Activated B cell treated with CpG ODN at 0.5 μM for 24 hours (primary cell): ENCODE measurements around the gene MAOA. TPM values are rescaled to one million over a fixed set of nuclear protein-coding genes. Genes with fewer than 3 reads are reported as not detected.

ENCODE experiments used
- ATAC-seq: fragments of 200-7000 bp; cut with Tn5 transposase; one replicate; pipeline ENCODE4 v1.10.0; 2021; ENCODE audit warnings: low read depth, mild to moderate bottlenecking, moderate library complexity
- CTCF ChIA-PET: fragments of 350-600 bp; sonication (Branson Sonifier 250); formaldehyde crosslinking; loops from one replicate; lab custom pipeline; 2021; ENCODE audit warnings: antibody characterized with exemption; lab: Charles Lee
- POLR2A ChIA-PET: fragments of 350-600 bp; sonication (Branson Sonifier 250); formaldehyde crosslinking; loops from one replicate; lab custom pipeline; 2021; ENCODE audit warnings: antibody characterized with exemption; lab: Charles Lee
- DNase-seq: peaks from one replicate; pipeline ENCODE4 v3.0.0; 2022
- H3K27ac Mint-ChIP-seq: one replicate; pipeline ENCODE4 v1.8.0; 2020; ENCODE audit warnings: mixed read lengths
- H3K27me3 Mint-ChIP-seq: one replicate; pipeline ENCODE4 v1.8.0; 2021; ENCODE audit warnings: mixed read lengths
- H3K36me3 Mint-ChIP-seq: one replicate; pipeline ENCODE4 v1.8.0; 2021; ENCODE audit warnings: low read depth, mixed read lengths
- H3K4me1 Mint-ChIP-seq: one replicate; pipeline ENCODE4 v1.8.0; 2021; ENCODE audit warnings: mixed read lengths
- H3K4me3 Mint-ChIP-seq: one replicate; pipeline ENCODE4 v1.8.0; 2020; ENCODE audit warnings: mild to moderate bottlenecking, mixed read lengths
- H3K9me3 Mint-ChIP-seq: one replicate; pipeline ENCODE4 v1.8.0; 2020; ENCODE audit warnings: mixed read lengths
- intact Hi-C: fragments of 100-400 bp; cut with micrococcal nuclease; formaldehyde crosslinking; loops from one replicate; pipeline ENCODE4 v1.15.1; 2024
- total RNA-seq: library from RNA; stranded (reverse); gene quantifications from 2 replicates; pipeline ENCODE4 v1.2.3, GENCODE V29; 2022
- TF ChIP-seq, protein P1 (sequence below): fragments of 200-600 bp; IDR thresholded peaks from one replicate; pipeline ENCODE4 v1.8.0; 2022; ENCODE audit warnings: antibody characterized with exemption, mild to moderate bottlenecking

Gene MAOA
- total RNA-seq, 1 donor from 2014 or later, result 0.18 TPM

DNA sequence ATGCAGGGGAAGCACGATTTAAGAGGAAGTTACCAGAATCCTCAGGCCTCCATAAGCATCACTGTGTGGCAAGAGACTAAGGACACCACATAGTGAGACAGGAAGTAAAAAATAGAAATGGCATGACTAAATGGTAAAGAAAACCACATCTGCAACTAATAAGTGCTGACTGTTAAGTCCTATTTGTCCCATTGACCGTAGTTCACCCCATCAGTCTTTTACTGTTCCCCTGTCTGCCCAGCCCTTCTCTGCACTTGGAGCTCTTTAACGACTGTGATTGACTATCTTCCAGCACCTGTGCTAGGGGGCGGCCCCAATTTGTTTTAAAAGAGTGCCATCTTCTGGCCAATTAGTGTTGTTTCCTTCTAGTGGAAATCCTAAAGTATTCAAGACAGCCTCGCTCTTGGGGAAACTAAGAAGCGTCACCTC, 94.2 kb downstream of the MAOA start:
- no peak overlapping the region for H3K27ac Mint-ChIP-seq
- TF ChIP-seq, protein P1, sequence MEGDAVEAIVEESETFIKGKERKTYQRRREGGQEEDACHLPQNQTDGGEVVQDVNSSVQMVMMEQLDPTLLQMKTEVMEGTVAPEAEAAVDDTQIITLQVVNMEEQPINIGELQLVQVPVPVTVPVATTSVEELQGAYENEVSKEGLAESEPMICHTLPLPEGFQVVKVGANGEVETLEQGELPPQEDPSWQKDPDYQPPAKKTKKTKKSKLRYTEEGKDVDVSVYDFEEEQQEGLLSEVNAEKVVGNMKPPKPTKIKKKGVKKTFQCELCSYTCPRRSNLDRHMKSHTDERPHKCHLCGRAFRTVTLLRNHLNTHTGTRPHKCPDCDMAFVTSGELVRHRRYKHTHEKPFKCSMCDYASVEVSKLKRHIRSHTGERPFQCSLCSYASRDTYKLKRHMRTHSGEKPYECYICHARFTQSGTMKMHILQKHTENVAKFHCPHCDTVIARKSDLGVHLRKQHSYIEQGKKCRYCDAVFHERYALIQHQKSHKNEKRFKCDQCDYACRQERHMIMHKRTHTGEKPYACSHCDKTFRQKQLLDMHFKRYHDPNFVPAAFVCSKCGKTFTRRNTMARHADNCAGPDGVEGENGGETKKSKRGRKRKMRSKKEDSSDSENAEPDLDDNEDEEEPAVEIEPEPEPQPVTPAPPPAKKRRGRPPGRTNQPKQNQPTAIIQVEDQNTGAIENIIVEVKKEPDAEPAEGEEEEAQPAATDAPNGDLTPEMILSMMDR, result no peak
- POLR2A ChIA-PET, result no interaction called here
- ATAC-seq, result peak; percentile 74
- no peaks in the 10 kb centered on the region for H3K27me3 Mint-ChIP-seq
- intact Hi-C loops, result loop anchor here (1.0 to 2.0 kb wide), 4 partner anchors 191 to 1969 kb away; no protein-coding TSS in a partner anchor
- H3K36me3 Mint-ChIP-seq, result no peaks in the 10 kb centered on the region
- DNase-seq, result peak; percentile 12
- no peak overlapping the region for H3K4me3 Mint-ChIP-seq
- no peaks in the 10 kb centered on the region for H3K9me3 Mint-ChIP-seq
- peaks cover 3% of the 10 kb centered on the region for H3K4me1 Mint-ChIP-seq
- CTCF ChIA-PET, result interaction anchor here (0.7 to 1.5 kb wide), 5 partner anchors 187 to 1969 kb away, joined by 3 to 12 read pairs (median 5); no protein-coding TSS in a partner anchor

GRCh38 chrX:43753637-43754036, 97.5 kb downstream of the MAOA start:
- no peaks in the 10 kb centered on the region for H3K27me3 Mint-ChIP-seq
- ATAC-seq (no peak), DNase-seq (no peak)
- intact Hi-C loops, result no loop called here
- H3K4me3 Mint-ChIP-seq, result no peak overlapping the region
- H3K9me3 Mint-ChIP-seq, result no peaks in the 10 kb centered on the region
- H3K36me3 Mint-ChIP-seq, result no peaks in the 10 kb centered on the region
- peaks cover 3% of the 10 kb centered on the region for H3K4me1 Mint-ChIP-seq
- TF ChIP-seq, protein P1, result no peak
- ChIA-PET CTCF (no interaction called here), POLR2A (no interaction called here)
- no peak overlapping the region for H3K27ac Mint-ChIP-seq

GRCh38 chrX:43756076-43756475, 100.0 kb downstream of the MAOA start:
- intact Hi-C loops, result no loop called here
- H3K27me3 Mint-ChIP-seq, result no peaks in the 10 kb centered on the region
- ATAC-seq (no peak), DNase-seq (no peak)
- H3K4me3 Mint-ChIP-seq, result no peak overlapping the region
- H3K4me1 Mint-ChIP-seq, result no peaks in the 10 kb centered on the region
- no peaks in the 10 kb centered on the region for H3K9me3 Mint-ChIP-seq
- H3K27ac Mint-ChIP-seq, result no peak overlapping the region
- no peaks in the 10 kb centered on the region for H3K36me3 Mint-ChIP-seq
- TF ChIP-seq, protein P1, result no peak
- CTCF ChIA-PET, result no interaction called here
- POLR2A ChIA-PET, result no interaction called here

DNA sequence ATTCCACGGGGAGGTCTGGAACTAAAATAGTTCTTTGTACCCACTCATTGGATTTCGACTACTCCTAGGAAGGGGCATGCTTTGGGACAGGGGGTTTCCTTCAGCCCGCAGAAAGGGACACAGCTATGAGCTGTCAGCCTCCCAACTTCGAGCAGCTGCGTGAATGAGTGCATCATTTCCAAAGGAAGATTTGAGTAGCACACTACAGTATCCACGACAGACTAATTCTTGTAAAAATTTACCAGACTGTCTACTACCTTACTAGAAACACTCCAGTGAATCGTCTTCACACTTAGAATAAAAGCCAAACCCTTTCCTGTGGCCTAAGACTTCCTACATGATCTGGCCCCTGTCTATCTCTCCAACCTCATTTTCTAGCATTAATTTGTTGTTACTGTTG, 101.9 kb downstream of the MAOA start:
- POLR2A ChIA-PET, result no interaction called here
- intact Hi-C loops, result no loop called here
- CTCF ChIA-PET, result no interaction called here
- H3K9me3 Mint-ChIP-seq, result no peaks in the 10 kb centered on the region
- no peaks in the 10 kb centered on the region for H3K4me1 Mint-ChIP-seq
- ATAC-seq, result no peak
- TF ChIP-seq, protein P1, result no peak
- no peak for DNase-seq
- no peak overlapping the region for H3K27ac Mint-ChIP-seq
- H3K27me3 Mint-ChIP-seq, result no peaks in the 10 kb centered on the region
- H3K4me3 Mint-ChIP-seq, result no peak overlapping the region
- H3K36me3 Mint-ChIP-seq, result no peaks in the 10 kb centered on the region

DNA sequence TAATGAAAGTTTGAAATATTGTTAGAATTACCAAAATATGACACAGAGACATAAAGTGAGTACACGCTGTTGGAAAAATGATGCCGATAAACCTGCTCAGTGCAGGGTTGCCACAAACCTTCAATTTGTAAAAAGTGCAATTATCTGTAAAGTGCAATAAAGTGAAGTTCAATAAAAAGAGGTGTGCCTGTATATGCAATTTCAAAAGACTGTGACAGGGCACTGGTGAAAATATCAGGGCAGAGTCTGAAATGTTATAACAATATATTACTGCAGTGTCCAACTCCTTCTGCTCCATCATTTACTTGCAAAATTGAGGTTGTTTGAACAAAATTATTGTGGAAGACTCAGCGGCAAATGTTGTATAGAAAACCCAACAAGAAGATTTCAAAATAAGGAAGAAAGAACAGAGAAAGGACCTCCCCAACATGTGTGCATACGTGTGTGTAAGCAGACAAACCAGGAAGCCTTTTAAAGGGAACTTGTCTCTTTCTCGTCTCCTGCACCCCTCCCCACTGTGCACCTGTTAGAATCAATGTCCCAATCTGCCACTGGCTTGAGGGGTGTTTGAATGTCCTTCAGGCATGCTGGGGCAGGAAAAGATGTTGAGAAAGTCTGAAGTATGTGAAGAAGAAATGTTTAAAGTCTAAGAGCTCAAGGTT, 130.0 kb downstream of the MAOA start:
- CTCF ChIA-PET, result no interaction called here
- POLR2A ChIA-PET, result no interaction called here
- intact Hi-C loops, result no loop called here
- H3K27me3 Mint-ChIP-seq, result peaks cover 2% of the 10 kb centered on the region
- H3K4me1 Mint-ChIP-seq, result no peaks in the 10 kb centered on the region
- H3K9me3 Mint-ChIP-seq, result no peaks in the 10 kb centered on the region
- H3K4me3 Mint-ChIP-seq, result no peak overlapping the region
- H3K36me3 Mint-ChIP-seq, result no peaks in the 10 kb centered on the region
- DNase-seq (no peak), ATAC-seq (no peak)
- no peak overlapping the region for H3K27ac Mint-ChIP-seq
- TF ChIP-seq, protein P1, result no peak

Other genes starting within 250 kb of the MAOA start
- not detected in 2 replicates for gene MAOB, start 226.2 kb downstream of the MAOA start, total RNA-seq